ENCODE measurements around the gene UPF1.
"Not testable (repeated sequence)": the region's sequence is repeated elsewhere in the genome, so short reads cannot be mapped to it uniquely, and the experiment has no call there.

The UPF1 gene

DNA sequence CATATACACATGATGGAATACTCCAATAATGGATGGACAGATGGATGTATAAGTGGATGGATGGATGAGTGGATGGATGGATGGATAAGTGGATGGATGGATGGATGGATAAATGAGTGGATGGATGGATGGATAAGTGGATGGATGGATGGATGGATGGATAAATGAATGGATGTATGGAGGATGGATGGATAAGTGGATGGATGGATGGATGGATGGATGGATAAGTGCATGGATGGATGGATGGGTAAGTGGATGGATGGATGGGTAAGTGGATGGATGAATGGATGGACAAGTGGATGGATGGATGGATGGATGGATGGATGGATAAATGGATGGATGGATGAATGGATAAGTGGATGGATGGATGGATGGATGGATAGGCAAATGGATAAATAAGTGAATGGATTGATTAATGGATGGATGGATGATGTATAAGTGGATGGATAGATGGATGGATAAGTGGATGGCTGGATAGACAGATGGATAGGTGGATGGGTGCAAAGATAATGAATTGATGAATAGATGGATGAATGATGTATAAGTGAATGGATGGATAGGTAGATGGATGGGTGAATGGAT is 32.3 kb upstream of the UPF1 start:
- DNase-seq = no peak

- no peak for DNase-seq
These were observed 31.7 kb upstream of the UPF1 start for GRCh38 chr19:18800079-18800478.

- DNase-seq = no peak
These were observed 31.1 kb upstream of the UPF1 start for GRCh38 chr19:18800636-18801035.

DNA sequence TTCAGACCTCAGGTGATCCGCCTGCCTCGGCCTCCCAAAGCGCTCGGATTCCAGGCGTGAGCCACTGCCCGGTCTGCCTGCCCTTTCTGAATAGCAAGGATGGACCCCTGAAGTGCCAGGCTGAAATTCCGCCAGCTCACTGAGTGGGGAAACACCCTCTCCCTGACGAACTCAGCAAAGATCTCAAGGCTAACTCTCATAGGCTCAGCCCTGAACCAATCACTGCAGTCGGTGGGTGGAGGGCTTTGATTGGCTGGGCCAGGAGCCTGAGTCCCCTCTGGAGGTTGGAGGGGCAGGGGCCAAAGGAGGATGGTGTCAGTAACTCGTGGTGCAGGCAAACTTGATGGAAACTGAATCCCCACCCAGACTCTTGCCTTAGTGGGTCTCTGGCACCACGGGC is 29.4 kb upstream of the UPF1 start:
- DNase-seq = no peak

- DNase-seq = no peak
These were observed 28.1 kb upstream of the UPF1 start for GRCh38 chr19:18803550-18804138.

GRCh38 chr19:18804139-18804601 is 27.6 kb upstream of the UPF1 start:
- DNase-seq = no peak

DNA sequence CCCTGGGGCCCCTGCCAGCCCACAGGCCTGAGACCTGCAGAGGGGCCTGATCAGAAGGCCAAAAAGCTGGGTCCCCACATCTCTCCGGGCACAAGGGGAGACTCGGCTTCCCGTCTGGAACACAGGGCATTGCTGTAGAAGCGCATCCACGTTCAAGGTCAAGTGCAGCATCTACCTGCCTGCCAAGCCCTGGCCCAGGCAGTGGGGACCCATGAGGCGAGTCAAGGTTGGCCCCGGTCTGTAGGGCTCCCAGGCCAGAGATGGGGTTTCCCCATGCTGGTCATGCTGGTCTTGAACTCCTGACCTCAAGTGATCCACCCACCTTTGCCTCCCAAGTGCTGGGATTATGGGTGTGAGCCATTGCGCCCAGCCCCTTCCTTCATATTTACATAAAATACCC is 27.1 kb upstream of the UPF1 start:
- DNase-seq = no peak

DNA sequence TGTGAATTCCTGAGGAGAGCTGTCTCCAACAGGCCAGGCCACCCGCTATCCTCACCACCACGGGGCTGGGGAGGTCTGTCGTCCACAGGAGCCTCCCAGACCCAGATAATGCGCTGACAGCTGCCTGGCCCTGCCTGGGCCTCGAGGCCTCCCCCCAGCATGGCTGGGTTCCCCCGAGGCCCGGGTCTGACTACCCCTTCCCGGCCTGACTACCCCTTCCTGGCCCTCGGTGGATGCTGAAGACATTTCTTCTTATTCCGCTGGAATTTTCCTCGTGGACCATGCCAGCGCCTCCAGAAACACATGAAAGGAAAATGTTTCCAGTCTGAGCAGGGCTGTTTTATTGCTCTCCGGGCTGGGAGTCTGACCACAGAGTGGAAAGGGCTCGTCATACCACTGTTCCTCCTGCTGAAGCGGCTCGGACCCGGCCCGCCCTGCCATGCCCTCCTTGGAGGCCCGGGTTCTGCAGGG is 23.9 kb upstream of the UPF1 start:
- no peak for DNase-seq

- no peak for DNase-seq
These were observed 22.4 kb upstream of the UPF1 start for GRCh38 chr19:18809149-18809868.

DNA sequence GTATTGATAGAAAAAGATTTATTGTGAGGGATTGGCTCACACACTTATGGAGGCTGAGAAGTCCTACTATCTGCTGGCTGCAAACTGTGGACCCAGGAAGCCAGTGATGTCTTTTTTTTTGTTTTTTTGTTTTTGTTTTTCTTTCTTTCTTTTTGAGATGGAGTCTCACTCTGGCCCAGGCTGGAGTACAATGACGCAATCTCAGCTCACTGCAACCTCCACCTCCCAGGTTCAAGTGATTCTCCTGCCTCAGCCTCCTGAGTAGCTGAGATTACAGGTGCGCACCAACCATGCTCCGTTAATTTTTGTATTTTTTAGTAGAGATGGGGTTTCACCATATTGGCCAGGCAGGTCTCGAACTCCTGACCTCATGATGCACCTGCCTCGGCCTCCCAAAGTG is 20.1 kb upstream of the UPF1 start:
- DNase-seq = not testable (repeated sequence)

GRCh38 chr19:18814063-18814462 is 17.7 kb upstream of the UPF1 start:
- no peak for DNase-seq

DNA sequence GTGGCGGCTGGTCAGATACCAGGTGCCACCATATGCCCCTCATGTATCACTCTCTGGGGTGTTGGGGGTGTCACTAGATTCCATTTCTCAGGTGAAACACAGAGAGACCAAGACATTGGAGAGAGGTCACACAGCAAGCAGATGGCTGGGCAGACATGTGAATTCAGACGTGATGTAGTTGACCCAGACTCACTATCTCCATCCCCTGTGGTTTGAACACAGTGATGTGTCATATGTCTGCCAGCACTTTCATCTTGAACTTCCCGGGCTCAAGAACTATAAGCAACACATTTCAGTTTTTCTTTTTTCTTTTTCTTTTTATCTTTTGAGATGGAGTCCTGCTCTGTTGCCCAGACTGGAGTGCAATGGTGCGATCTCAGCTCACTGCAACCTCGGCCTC is 16.1 kb upstream of the UPF1 start:
- no peak for DNase-seq

DNA sequence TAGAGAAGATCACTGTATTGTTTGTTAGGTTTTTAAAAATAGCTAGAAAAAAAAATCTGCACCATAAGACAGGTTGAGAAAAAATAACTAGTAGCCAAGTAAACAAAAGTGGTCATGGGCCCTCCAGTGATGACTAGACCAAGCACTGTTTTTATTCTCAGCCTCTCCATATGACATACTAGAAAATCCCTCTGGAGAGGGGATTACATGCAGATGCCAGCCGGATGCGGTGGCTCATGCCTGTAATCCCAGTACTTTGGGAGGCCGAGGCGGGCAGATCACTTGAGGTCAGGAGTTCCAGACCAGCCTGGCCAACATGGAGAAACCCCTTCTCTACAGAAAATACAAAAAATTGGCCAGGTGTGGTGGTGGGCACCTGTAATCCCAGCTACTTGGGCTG is 15.1 kb upstream of the UPF1 start:
- DNase-seq = not testable (repeated sequence)

DNA sequence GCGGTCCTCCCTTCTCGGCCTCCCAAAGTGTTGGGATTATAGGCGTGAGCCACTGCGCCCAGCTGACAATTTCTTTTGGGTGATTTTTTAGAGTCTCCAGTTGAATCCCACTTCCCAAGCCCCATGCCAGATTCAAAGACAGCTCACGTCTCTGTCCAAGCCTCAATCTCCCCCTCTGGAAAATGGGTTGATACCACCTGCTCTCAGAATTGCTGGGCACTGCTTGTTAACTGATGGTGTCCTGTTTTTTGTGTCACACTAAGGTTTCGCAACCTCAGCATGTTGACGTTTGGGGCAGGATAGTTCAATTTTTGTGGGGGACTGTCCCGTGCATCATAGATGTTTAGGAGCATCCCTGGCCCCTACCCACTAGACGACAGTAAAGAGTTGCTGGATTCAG is 14.2 kb upstream of the UPF1 start:
- DNase-seq = no peak

GRCh38 chr19:18828786-18829185 is 3.0 kb upstream of the UPF1 start:
- DNase-seq = no peak

GRCh38 chr19:18830488-18830887 is 1.3 kb upstream of the UPF1 start:
- DNase-seq = no peak

DNA sequence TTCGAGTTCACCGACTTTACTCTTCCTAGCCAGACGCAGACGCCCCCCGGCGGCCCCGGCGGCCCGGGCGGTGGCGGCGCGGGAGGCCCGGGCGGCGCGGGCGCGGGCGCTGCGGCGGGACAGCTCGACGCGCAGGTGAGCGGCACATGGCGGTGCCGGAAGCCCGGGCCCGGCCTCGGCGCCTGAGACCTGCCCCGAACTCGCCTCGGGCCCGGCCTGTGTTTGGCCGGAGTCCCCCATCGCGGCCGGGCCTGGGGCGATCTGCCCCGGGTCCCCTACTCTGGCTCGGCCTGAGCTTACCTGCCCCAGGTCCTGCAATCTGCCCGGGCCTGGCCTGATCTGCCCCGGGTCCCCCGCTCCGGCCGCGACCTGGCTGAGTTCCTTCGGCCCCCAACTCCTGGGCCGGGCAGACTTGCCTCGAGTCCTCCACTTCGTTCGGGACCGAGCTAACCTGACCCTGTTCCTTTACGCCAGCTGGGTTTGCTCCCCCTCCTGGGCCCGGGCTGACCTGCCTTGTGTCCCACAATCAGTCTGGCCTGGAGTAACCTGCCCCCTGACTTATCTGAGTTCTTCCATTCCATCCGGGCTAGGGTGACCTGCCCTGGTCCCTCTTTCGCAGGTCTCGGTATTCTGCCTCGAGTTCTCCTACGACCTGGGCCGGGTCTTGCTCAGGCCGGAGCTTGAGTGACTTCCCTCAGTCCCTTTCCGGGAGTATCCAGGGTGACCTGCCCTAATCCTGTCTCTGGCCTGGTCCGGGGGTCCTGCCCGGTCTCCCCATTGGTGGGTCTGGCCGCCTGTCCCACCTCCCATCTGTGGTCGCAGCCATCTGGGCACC is 764 bp downstream of the UPF1 start:
- no peak for DNase-seq

DNA sequence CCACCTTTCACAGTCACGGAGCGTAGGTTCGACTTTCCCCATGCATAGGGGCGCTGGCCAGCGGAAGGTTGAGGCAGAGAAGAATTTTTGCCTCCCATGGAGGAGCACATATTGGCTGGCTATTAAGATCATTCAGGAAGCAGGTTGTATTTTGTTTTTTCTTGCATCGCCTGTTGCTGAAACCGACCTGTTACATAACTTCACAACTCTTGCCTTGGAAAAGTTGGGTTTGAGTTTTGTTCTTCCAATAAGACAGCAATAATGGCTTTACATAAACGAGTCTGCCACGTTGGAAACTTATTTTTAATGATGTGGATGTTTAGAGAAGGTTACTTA is 1.4 kb downstream of the UPF1 start:
- no peak for DNase-seq

DNA sequence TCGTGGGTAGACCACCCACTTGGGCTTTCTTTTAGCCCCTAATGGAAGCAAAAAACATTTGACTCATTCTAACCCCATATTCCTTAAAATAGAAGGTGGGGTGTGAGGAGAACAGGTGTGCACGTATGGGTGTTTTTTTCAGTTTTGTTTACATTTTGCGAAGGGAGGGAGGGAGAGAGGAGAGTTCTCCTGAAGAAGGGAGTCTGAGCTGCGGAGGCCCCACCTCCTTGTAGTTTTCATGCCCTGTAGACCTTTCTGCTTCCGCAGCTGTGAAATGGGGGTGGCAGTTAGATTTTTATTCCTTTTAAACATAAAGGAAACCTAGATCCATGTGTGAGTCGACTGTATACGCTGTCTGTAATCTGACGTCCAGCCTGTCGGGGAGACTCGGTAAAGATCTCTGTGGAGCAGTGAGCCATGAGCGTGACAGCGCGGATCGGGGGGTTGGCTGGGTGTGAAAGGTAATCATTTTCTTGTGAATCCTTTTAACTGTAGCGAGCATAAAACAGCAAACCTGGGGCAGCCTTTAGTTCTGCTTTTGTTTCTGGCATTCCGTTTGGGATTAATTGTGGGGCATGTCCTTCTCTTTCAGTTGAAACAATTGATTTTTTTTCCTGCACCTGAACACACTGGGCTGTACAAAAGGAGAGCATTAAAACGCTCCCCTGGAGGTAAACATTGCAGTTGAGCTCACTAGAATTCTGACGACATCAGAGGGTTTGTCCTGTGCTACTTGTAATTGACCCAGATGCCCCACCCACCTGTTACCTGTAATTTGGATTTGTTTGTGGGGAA is 2.3 kb downstream of the UPF1 start:
- DNase-seq = no peak

DNA sequence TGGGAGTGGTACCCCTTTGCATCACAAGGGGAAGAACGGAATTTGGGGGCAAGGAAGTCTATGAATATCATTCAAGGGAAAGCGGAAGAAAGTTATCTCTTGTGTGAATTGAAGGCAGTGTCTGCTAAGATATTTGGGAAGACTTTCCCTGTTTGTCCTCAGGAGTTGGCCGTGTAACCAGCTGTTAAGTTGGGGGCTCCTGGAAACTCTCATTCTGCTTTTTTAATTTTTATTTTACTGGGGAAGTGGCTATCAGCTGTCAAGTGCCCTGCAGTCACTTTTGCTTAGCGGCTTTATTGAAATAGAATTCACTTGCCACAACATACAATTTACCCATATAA is 2.9 kb downstream of the UPF1 start:
- DNase-seq = no peak

DNA sequence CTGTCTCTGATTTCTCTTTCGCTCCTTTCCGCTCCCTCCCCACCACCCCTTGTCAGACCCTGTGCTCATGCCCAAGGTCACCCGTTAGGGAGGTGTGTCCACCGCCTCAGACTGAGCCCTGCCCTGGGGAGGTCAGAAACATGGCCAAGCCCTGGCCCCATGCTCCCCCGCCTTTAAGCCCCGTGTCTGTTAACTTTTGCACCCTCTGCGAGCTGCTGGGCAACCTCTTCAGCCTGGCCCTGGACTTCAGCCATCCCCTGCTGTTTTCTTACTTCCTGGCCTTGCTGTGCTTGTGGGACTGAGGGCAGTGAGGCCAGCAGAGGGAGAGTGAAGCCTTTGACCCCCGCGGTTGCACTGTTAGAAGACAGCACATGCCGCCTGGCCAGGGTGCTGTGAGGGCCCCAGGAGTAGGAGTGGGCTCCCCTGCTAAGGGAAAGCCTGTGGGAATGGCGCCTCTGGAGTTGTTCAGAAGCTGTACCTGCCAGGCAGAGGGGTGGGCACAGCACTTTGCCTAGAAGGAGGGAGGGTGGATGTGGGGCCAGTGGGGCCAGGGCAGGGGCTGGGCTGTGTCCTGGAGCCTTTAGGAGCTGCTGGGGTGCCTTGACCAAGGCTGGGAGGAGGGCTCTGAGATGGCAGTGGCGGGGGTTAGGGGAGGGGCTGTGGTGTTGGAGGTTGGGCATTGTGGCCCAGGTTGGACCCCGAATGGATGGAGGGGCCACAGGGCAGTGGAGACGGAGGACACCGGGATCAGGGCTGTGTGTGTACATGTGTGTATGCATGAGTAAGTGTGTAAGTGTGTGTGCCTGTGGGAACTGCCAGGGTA is 7.9 kb downstream of the UPF1 start:
- no peak for DNase-seq

All from NCI-H1694 treated with DMSO at 0.1 percent for 48 hours (cell line).